K562 treated with DMSO at 1 percent for 48 hours (cell line): ENCODE data around the gene MSL2. TPM values are rescaled to one million over a fixed set of nuclear protein-coding genes. Genes with fewer than 3 reads are reported as not detected.

ENCODE experiments used
- total RNA-seq: library from RNA; unstranded; fragments of 300-600 nt; gene quantifications from 2 replicates; pipeline ENCODE4 v1.2.3, GENCODE V29; 2022; ENCODE audit warnings: low replicate concordance; ENCODE audit errors: extremely low read depth

Gene MSL2
- total RNA-seq: not detected in 2 replicates

GRCh38 chr3:136196064-136196400, at the start of gene MSL2:
MSL2 (minus strand) TSS chr3:136196335; CDS start chr3:136195113, 1,222 bp downstream.

Other genes with a start within 250 kb of the MSL2 start
- not detected in 2 replicates for gene PPP2R3A, start 230.6 kb downstream of the MSL2 start, total RNA-seq
- gene PCCB, start 54.0 kb upstream of the MSL2 start, total RNA-seq: not detected in 2 replicates